GM12865 (cell line): Measurements from ENCODE around the gene LECT2.

Source experiments
- DNase-seq: peaks from one replicate; pipeline ENCODE4 v3.0.0; 2010; ENCODE audit warnings: low read depth
- H3K4me3 ChIP-seq: 2 replicates; pipeline ENCODE4 v1.5.1; 2011; ENCODE audit warnings: mild to moderate bottlenecking, low read depth, low read length, control low read depth
- CTCF ChIP-seq: IDR thresholded peaks from 2 replicates; pipeline ENCODE4 v1.5.1; 2011; ENCODE audit warnings: low read length, control low read depth, low read depth, inconsistent platforms; ENCODE audit not compliant: insufficient read depth; ENCODE audit errors: missing control alignments

LECT2 gene

GRCh38 chr5:135900276-135900675, 54.5 kb downstream of the LECT2 start:
- H3K4me3 ChIP-seq, result no peak overlapping the region
- no peak for TF ChIP-seq CTCF
- no peak for DNase-seq

- no peak overlapping the region for H3K4me3 ChIP-seq
- TF ChIP-seq CTCF, result no peak
- no peak for DNase-seq
These were observed 56.1 kb downstream of the LECT2 start for GRCh38 chr5:135898651-135899050.
